Upper lobe of right lung (tissue), 1 donor: ENCODE measurements around the gene ORC4. TPM values are rescaled to one million over a fixed set of nuclear protein-coding genes. Genes with fewer than 3 reads are reported as not detected.

ENCODE experiments used
- ATAC-seq: fragments of 200-7000 bp; cut with Tn5 transposase; one replicate; pipeline ENCODE4 v1.9.1; 2020; ENCODE audit warnings: mild to moderate bottlenecking, moderate library complexity
- DNase-seq: peaks from one replicate; pipeline ENCODE4 v3.0.0-alpha.2; 2020
- H3K27ac ChIP-seq: fragments of 200-600 bp; one replicate; pipeline ENCODE4 v1.8.0; 2022
- H3K27me3 ChIP-seq: fragments of 200-600 bp; one replicate; pipeline ENCODE4 v1.8.0; 2022; ENCODE audit warnings: mild to moderate bottlenecking
- H3K36me3 ChIP-seq: fragments of 200-600 bp; one replicate; pipeline ENCODE4 v1.8.0; 2022
- H3K4me1 ChIP-seq: fragments of 200-600 bp; one replicate; pipeline ENCODE4 v1.8.0; 2022
- H3K4me3 ChIP-seq: fragments of 200-600 bp; one replicate; pipeline ENCODE4 v1.8.0; 2022; ENCODE audit warnings: mild to moderate bottlenecking
- H3K9me3 ChIP-seq: fragments of 200-600 bp; one replicate; pipeline ENCODE4 v1.8.0; 2022
- intact Hi-C: fragments of 100-400 bp; cut with DNase I; formaldehyde crosslinking; loops from one replicate; pipeline ENCODE4 v1.11.0; 2022
- total RNA-seq: library from RNA; stranded (reverse); fragmentation: NEBNext Ultra II Directional; extraction: Animal tissue kit (Norgen Biotek cat#: 25700); gene quantifications from one replicate; pipeline ENCODE4 v1.2.1, GENCODE V29; 2021
- TF ChIP-seq, protein P1 (sequence below): fragments of 200-600 bp; IDR thresholded peaks from one replicate; pipeline ENCODE4 v1.8.0; 2022; ENCODE audit warnings: antibody characterized with exemption
- donor health status: DM: no; HTN: yes; CAD: no; lungs with severe emphysema.

ORC4 gene
- total RNA-seq, 1 donor from 2014 or later: 38.2 TPM

- Histone ChIP-seq H3K9me3 (no peaks in the 10 kb centered on the region), H3K27ac (no peak overlapping the region), H3K4me3 (no peak overlapping the region), H3K36me3 (no peaks in the 10 kb centered on the region), H3K4me1 (peaks cover 7% of the 10 kb centered on the region), H3K27me3 (no peaks in the 10 kb centered on the region)
- DNase-seq: no peak
- TF ChIP-seq, protein P1, sequence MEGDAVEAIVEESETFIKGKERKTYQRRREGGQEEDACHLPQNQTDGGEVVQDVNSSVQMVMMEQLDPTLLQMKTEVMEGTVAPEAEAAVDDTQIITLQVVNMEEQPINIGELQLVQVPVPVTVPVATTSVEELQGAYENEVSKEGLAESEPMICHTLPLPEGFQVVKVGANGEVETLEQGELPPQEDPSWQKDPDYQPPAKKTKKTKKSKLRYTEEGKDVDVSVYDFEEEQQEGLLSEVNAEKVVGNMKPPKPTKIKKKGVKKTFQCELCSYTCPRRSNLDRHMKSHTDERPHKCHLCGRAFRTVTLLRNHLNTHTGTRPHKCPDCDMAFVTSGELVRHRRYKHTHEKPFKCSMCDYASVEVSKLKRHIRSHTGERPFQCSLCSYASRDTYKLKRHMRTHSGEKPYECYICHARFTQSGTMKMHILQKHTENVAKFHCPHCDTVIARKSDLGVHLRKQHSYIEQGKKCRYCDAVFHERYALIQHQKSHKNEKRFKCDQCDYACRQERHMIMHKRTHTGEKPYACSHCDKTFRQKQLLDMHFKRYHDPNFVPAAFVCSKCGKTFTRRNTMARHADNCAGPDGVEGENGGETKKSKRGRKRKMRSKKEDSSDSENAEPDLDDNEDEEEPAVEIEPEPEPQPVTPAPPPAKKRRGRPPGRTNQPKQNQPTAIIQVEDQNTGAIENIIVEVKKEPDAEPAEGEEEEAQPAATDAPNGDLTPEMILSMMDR: no peak
- no peak for ATAC-seq
- intact Hi-C loops: no loop called here
Measured at GRCh38 chr2:147888680-147889079, 131.9 kb downstream of the ORC4 start.

GRCh38 chr2:147886136-147886535, 134.4 kb downstream of the ORC4 start:
- Histone ChIP-seq H3K36me3 (no peaks in the 10 kb centered on the region), H3K4me3 (no peak overlapping the region), H3K27ac (no peak overlapping the region), H3K9me3 (no peaks in the 10 kb centered on the region), H3K4me1 (peaks cover 7% of the 10 kb centered on the region), H3K27me3 (no peaks in the 10 kb centered on the region)
- intact Hi-C loops: no loop called here
- no peak for DNase-seq
- TF ChIP-seq, protein P1: no peak
- ATAC-seq: no peak

GRCh38 chr2:147884830-147885229, 135.7 kb downstream of the ORC4 start:
- no peaks in the 10 kb centered on the region for H3K36me3 ChIP-seq
- no peak overlapping the region for H3K4me3 ChIP-seq
- H3K9me3 ChIP-seq: no peaks in the 10 kb centered on the region
- no peaks in the 10 kb centered on the region for H3K27me3 ChIP-seq
- peaks cover 14% of the 10 kb centered on the region for H3K4me1 ChIP-seq
- intact Hi-C loops: no loop called here
- TF ChIP-seq, protein P1: no peak
- DNase-seq (no peak), ATAC-seq (no peak)
- H3K27ac ChIP-seq: no peak overlapping the region

DNA sequence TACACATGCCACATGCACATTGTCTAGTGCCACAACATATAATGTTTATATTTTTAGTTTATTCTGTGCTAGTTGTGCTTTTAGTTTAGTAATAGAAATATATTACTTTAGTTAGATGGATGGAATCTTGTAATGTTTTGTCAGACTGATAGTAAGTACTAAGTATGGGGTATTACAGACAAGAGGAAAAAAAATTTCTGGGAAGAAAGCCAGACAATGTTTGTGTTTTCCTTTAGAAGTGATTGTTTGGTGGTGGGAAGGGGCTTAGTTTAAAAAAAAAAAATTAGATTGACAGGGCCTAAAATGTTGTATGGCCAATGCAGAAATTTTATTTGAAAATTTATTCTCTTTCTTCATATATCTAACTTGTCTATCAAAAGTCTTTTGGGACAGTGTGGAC, 137.9 kb downstream of the ORC4 start:
- no peaks in the 10 kb centered on the region for H3K36me3 ChIP-seq
- no peak overlapping the region for H3K4me3 ChIP-seq
- intact Hi-C loops: no loop called here
- no peak for ATAC-seq
- DNase-seq: no peak
- H3K27ac ChIP-seq: no peak overlapping the region
- H3K4me1 ChIP-seq: peaks cover 14% of the 10 kb centered on the region
- H3K9me3 ChIP-seq: no peaks in the 10 kb centered on the region
- no peaks in the 10 kb centered on the region for H3K27me3 ChIP-seq
- TF ChIP-seq, protein P1: no peak

Other genes with a start within 250 kb of the ORC4 start
- 19.0 TPM for gene ACVR2A, start 175.7 kb downstream of the ORC4 start, total RNA-seq
- gene MBD5, start 354 bp upstream of the ORC4 start, total RNA-seq: 42.1 TPM